Measurements from ENCODE around the gene PHTF2. TPM values are rescaled to one million over a fixed set of nuclear protein-coding genes. Genes with fewer than 3 reads are reported as not detected.

PHTF2 gene
- total RNA-seq, 1 experiment from 2014 or later: 37.4 TPM

DNA sequence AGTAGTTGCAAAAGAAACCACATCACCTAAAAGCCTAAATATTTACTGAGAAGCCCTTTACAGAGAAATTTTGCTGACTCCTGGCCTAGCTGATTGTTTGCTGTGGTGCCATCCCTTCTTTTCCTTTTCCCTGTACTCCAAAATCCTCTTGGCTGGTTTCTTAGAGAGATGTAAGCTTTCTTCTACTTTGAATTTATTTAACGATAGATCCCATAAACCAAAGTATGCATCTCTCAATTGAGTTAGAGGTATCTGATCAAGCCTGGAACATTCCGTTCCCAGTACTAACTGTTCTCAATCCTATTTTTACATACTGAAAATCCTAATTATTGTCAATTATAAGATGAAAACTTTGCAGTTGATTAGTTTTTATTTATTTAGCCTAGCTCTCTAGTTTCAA, 6.6 kb upstream of the PHTF2 start:
- no peak for DNase-seq (ENCODE audit: extremely low read depth, low read depth)

DNA sequence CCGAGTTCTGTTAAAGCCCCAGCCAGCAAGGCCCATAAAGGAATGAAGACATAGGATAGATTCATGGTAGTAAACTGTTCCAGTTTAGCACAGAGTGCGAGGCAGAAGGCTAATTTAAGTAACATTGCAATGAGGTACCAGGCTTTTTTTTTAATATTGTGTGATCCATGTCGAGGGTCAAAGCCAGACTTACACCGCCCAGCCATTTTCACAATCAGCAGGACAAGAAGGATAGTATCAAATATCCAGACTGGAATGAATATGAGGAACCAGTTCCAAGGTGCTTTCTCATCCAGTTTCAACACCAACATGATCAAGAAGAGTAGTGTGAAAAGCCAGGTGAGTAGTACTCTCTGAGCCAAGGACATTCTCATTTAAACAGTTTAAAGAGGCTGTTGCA, 4.6 kb upstream of the PHTF2 start:
- DNase-seq (ENCODE audit: extremely low read depth, low read depth): no peak

DNA sequence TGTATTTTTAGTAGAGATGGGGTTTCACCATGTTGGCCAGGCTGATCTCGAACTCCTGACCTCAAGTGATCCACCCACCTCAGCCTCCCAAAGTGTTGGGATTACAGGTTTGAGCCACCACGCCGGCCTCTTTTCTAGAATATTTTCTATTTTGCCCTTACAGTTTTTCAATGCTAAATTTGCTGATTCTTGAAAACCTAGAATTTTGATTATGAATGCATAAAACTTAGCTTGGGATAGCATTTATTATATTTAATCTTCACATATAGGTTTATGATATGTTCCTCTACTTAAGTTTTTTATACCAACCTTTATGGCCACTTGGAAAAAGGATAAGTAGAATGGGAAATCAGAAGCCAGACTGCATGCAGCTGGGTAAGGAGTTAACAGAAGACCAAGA, 2.5 kb upstream of the PHTF2 start:
- no peak for DNase-seq (ENCODE audit: extremely low read depth, low read depth)

DNA sequence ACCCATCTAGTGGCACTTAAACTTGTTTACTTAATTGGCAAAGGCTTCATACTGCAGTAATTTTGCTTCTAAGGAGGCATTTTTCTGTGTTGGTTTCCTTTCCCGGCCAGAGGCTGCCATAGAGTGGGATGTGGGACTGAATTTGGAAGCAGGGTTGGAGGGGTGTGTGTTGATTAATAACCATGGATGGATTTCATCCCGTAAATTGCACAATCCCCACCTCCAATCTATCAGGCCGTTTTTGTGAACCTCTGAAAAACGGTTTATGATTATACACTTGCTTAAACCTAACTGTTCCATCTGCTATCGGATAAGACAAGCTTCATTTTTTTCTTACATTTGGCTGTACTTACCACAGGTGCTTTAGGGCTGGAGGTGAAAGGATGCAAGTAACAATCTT, 1.6 kb upstream of the PHTF2 start:
- no peak for DNase-seq (ENCODE audit: extremely low read depth, low read depth)

DNA sequence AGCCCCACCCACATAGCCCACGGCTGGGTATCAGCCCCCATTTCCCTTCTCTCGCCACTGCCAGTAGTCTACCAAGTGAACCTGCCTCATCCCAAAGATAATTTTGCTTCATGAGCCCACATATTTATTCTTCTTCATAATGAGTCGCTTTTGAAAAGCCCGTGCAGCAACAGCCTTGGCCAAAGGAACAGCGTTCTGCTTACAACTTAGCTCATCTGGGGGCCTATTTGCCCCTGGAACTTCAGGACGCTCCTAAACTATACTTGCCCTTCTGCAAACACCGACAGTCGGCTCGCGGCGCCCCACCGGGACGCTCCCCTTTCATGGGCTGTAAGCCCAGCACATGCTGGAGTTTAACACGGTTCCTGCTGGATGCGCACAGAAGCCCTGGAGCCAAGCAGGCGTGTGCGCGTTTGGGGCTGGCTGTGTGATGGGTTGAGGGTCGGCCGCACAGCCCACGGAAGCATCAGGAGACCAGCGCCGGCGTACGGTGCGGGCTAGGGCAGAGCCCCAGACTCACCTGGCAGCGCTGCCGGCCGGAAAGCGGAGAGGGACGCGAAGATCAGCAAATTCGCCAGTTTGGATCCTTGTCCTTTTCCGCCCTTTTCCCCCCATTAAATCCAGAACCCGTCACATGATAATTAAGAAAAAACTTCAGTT, 709 bp upstream of the PHTF2 start:
- DNase-seq (ENCODE audit: extremely low read depth, low read depth): no peak

DNA sequence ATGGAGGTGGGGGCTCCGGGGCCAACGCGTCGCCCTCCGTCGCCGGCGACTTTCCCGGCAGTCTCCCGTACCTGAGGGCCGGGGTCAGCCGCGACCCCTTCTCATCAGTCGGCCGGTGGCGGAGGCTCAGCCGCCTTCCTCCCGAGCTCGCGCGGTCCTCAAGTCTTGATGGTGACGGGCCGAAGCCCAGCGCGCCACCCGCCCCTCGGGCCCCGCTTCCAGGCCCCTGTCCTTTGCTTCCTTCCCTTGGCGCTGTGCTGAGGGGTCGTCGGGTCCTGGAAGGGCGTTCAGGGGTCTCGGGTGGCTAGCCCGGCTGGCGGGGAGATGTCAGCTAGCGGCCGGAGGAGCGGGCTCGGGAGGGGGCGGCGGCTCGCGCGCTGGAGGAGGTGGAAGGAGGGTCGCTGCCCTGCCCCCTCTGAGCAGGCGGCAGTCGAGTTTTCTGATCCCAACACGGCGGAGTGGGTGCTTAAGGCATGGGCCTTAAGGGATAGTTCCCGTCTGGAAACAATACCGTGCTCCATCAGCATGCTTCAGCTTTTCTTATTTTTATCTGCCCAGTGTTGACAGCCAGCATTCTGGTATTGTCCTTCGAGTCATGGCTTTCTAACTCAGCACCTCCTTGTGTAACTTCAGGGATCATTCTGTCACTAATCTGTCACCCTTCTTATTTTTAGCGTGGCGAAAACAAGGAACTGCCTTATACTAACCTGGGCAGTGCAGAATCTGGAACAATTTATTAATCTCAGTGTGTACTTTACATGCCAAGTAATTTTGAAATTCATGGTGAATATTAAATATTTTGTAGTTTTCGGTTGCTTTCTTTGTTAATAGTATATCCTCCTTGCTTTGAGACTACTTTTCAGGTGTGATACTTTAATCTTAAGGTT, 748 bp downstream of the PHTF2 start:
- peak; percentile 12 for DNase-seq (ENCODE audit: extremely low read depth, low read depth)

DNA sequence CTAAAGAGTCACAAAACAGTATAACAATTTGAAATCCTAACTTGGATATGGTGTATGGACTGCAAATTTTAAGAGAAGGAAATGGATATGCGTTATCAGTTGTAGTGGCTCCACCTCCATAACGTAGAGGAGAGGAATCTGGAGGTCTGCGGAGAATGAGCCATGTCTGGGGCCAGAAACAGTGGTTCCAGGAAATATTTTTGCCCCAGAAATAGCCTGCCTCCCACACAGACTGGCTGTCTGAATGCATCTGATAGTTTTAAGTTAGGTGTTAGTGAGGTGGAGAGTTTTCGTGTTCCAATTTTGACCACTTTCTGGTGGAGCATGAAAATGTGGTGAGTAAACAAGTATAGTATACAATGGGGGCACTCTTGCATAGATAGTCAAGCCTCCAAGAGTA, 1.6 kb downstream of the PHTF2 start:
- DNase-seq (ENCODE audit: extremely low read depth, low read depth): no peak

DNA sequence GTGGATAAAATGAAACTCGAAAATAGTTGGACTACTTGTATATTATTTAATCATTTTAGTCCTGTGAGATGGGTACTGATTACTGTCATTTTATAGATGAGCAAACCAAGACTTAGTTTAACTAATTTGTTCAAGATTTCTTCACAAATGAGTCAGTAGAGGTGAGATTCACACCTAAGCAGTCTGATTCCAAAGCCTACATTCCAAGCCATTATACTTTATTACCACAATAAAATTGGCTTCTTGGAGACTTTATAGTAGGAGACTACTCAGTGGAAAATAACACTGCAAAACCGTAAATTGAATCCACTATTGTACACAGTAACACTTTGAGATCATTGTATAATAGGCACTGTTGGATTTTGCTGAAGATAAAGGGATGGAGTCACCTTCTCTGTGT, 2.2 kb downstream of the PHTF2 start:
- DNase-seq (ENCODE audit: extremely low read depth, low read depth): no peak

DNA sequence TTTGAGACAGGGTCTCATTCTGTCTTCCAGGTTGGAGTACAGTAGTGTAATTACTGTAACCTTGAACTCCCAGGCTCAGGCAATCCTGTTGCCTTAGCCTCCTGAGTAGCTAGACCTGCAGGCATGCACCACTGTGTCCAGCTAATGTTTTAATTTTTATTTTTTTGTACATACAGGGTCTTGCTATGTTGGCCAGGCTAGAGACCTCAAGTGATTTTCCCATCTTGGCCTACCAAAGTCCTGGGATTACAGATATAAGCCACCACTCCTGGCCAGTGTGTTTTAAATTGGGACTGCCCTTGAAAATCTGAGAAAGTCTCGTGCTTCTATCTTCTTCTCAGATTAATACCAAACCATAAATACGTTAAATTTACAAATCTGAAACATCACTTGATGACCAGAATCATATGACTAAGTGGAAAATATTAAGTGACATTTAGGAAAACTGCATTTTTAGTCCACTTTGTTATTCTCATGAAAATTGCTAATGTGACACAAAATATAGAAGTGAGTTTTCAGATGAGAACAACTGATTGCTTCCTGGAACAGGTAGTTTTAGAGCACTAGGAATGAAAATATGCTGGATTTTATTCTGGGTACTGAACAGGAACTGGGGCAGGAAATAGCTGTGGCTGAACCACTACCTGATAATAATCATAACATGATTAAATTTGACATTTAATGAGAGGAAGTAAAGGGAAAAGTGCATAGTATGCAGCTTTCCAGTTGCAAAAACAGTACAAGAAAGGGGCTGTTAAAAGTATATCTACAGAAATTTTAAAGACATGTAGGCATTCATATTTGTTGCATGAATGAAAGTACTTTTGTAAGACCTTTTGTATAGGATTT, 4.2 kb downstream of the PHTF2 start:
- no peak for DNase-seq (ENCODE audit: extremely low read depth, low read depth)

DNA sequence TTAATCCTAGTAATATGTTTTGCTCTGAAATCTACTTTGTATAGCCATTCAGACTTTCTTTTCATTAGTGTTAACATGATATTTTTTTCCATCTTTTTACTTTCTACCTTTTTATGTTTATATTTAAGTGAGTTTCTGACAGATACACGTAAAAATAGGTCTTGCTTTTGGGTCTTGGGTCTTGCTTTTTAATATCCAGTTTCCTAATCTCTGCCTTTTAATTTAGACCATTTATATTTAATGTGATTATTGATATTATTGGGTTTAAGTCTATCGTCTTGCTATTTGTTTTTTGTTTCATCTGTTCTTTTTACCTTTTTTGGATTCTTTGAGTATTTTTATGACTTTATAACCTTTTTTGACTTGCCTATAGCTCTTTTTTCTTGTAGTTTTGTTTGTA, 7.9 kb downstream of the PHTF2 start:
- DNase-seq (ENCODE audit: extremely low read depth, low read depth): no peak

DNA sequence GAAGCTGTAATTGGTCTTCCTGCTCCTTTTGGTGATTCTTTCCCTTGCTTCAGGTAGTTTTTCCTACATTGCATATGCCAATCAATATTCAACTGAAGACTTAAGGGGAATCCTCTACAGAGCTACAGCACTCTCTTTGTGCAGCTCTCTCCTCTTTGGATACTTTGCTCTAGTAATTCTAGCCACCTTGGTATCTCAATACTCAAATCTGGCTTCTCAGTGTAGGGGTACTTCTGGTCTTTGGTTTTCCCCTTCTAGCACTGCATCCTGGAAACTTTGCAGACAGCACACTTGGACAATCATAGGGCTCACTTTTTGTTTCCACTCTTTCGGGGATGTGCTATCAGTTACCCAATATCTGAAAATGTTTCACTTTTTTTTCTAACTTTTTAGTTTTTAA, 9.9 kb downstream of the PHTF2 start:
- DNase-seq (ENCODE audit: extremely low read depth, low read depth): no peak

DNA sequence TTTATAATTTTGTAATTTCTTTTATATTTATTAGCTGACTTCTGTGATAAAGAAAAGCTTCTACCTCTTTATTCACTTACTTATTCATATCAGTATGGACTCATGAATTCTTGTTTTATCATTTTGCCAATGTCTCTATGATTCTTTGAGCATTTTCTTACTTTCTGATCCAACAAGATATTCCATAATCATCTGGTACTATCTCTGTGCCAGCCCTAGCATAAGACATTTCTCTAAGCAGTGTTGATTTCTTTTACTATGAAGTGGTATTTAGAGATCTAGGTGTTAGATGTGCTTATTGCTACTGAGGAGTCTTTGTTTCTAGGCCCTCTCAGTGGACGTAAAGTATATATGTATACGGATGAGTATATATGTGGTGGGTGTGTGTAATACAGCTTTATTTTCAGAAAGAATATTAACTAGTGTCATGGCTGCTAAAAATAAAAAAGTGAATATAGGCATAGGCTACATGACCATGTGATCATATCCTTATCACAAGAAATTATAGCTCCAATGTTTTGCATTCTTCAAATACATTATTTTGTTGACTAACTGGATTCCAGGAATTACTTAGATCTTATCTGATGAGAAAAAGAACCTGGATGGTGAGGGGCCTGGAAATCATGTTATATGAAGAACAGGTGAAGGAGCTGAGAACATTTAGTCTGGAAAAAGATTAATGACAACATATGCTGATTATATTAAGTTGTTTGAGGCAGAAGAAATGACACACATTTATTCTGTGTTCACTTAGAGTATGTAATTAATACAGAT, 13.1 kb downstream of the PHTF2 start:
- DNase-seq (ENCODE audit: extremely low read depth, low read depth): no peak

DNA sequence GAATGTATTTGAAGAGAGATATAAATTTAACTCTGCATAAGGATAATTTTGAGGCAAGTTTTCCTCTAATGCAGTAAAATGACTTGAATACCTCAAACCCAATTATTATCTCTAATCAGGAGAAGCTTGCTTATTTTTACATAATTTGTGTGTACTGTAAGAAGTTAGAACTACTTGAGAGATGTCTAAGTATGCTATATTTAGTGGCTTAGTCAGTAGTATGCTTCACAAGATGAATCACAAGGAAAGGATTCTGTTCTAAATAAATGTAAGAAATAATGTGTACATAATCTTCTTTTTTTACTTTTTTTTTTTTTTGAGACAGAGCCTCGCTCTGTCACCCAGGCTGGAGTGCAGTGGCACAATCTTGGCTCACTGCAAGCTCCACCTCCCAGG, 13.7 kb downstream of the PHTF2 start:
- DNase-seq (ENCODE audit: extremely low read depth, low read depth): no peak

DNA sequence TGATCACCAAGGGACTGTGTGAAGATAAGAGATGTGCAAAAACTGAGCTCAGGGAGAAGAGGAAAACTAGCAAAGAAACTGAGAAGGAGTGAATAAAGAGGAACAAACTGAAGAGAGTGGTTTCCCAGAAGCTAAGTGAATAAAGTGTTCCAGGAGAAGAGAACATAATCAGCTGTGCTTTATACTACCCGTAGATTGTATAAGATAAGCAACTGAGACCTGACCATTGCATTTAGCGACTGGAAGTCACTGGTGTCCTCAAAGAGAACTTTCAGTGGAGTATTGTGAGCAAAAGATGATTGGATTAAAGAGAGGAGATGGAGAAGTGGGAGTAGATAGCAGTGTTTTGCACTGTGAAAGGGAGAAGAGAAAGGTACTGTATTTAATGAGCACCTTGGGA, 14.6 kb downstream of the PHTF2 start:
- DNase-seq (ENCODE audit: extremely low read depth, low read depth): no peak

DNA sequence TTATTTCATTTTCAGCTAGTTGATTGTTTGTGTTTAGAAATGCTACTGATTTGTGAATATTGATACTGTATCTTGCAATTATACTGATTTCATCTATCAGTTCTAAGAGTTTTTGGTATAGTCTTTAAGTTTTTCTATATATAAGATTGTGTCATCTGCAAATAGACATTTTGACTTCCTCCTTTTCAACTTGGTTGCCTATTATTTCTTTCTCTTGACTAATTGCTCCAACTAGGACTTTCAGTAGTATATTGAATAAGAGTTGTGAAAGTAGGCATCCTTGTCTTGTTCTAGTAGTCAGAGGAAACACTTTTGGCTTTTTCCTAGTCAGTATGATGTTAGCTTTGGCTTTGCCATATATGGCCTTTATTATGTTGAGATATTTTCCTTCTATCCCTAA, 20.4 kb downstream of the PHTF2 start:
- no peak for DNase-seq (ENCODE audit: extremely low read depth, low read depth)

DNA sequence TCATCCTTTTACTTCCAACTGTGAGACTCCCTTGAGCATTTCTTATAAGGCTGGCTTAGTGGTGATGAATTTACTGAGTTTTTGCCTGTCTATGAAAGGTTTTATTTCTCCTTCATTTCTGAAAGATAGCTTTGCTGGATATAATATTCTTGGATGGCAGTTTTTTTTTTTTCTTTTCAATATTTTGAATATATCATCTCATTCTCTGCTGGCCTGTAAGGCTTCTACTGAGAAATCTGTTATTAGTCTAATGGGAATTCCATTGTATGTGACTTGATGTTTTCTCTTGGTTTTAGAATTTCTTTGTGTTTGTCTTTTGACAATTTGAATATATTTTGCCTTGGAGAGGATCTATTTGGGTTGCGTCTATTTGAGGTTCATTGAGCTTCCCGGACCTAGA, 22.4 kb downstream of the PHTF2 start:
- DNase-seq (ENCODE audit: extremely low read depth, low read depth): no peak

DNA sequence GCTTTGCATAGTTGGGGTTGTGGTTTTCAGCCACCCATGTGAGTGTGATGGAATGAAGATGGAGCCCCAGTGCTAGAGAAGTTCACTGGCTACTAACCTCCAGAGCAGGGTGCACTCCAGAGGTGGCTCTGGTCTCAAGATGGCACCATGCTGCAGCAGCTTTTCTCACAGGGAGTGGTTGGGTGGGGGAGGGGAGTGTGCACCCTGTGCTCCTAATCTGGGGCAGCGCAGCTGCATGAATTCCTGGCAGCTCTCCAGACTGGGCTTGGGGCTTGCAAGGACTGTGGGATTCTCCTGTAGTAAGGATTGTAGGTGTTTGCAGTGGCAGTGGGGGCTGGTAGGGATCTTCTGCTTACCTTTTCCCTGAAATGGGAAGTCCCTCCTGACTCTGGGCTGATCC, 23.7 kb downstream of the PHTF2 start:
- no peak for DNase-seq (ENCODE audit: extremely low read depth, low read depth)

DNA sequence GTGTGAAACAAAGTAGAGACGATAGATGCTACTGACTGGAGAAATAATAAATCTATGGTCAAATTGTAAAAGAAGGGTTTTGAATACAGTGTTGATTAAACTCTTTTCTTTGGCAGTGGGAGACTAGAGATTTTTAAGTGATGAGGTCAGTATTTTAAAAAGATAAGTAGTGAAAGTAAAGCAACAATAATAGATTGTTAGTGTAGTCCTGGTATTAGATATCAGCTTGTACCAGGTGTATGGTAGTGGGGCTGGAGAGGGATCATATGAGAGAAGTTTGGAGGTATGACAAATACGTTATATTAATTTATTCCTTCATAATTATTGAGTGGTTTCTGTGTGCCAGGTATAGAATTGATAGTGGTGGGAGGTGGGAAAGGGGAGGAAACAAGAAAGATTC, 25.2 kb downstream of the PHTF2 start:
- no peak for DNase-seq (ENCODE audit: extremely low read depth, low read depth)

DNA sequence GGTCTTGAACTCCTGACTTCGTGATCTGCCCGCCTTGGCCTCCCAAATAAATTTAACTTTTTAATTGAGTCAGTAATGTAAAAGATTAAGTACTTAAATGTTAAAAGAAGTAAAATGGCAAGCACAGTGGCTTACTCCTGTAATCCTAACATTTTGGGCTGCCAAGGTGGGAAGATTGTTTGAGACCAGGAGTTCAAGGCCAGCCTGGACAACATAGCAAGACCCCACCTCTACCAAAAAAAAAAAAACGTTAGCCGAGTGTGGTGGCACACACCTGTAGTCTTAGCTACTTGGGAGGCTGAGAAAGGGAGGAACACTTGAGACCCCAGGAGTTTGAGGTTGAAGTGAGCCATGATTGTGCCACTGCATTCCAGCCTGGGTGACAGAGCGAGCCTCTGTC, 26.1 kb downstream of the PHTF2 start:
- no peak for DNase-seq (ENCODE audit: extremely low read depth, low read depth)

DNA sequence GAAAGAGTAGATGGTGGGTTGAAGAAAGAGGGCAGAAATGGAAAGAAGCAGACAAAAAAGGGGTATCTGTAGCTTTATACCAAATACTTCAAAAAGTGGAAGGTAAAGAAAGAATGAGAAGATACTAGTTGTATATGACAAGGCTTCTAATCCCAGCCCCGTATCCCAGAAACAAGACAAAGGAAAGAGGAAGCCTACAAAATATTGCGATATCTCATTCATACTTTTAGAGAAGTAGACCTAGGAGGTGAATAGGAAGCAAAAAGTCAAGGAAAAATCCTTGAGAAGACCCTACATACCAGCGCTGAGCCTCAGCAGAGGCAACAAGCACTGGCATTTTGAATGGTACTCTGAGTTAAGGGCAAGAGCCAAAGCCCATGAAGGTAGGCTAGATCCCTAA, 26.6 kb downstream of the PHTF2 start:
- DNase-seq (ENCODE audit: extremely low read depth, low read depth): no peak

DNA sequence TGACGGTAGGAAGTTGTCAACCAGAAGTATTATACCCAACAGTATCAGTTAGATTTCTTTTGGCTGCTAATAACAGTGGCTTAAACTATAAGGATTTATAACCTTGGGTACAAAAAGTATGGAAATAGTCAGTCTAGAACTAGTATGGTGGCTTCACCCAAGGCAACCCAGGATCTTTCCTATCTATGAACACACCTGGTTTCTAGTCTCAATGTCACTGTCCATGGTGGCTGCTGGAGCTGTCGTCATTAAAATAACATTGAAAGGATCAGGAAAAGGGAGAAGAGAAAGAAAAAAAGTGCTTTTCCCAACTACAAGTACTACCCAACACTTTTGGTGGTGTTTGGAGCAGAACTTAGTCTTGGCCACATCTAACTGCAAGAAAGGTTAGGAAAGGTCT, 27.7 kb downstream of the PHTF2 start:
- DNase-seq (ENCODE audit: extremely low read depth, low read depth): no peak
